ENCODE results near the gene KIF26B. TPM values are rescaled to one million over a fixed set of nuclear protein-coding genes. Genes with fewer than 3 reads are reported as not detected.

KIF26B gene
- total and polyA plus RNA-seq, 8 donors: 0.15 to 3.2 (median 0.89) TPM; not detected in 1

DNA sequence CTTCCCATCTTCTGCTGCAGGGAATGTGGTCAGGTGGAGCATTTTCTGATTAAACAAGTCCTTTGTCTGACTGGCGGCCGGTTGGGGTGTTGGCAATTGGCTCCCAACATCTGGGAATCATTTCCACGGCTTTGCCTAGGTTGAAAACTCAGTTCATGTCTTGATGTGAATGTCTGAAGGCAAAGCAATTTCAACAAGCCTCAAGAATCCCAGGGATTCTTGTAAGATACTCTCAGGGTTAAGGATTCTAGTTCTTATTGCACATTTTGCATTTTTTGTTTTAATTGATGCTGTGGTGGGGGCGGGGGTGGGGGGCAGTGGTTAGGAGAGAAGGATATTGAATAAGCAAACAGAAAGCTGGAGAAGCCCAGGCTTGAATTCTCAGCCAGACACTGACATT lies 273.9 kb downstream of the KIF26B start:
- Histone ChIP-seq H3K27ac (no peak overlapping the region), H3K4me3 (no peak overlapping the region), H3K27me3 (no peaks in the 10 kb centered on the region), H3K36me3 (no peaks in the 10 kb centered on the region), H3K9me3 (no peaks in the 10 kb centered on the region), H3K4me1 (no peaks in the 10 kb centered on the region)
- TF ChIP-seq POLR2A (IDR thresholded peaks at IDR 0.05) (no peak), EP300 (IDR thresholded peaks at IDR 0.05) (no peak), POLR2AphosphoS5 (IDR thresholded peaks at IDR 0.05) (no peak)
- TF ChIP-seq, protein P1, sequence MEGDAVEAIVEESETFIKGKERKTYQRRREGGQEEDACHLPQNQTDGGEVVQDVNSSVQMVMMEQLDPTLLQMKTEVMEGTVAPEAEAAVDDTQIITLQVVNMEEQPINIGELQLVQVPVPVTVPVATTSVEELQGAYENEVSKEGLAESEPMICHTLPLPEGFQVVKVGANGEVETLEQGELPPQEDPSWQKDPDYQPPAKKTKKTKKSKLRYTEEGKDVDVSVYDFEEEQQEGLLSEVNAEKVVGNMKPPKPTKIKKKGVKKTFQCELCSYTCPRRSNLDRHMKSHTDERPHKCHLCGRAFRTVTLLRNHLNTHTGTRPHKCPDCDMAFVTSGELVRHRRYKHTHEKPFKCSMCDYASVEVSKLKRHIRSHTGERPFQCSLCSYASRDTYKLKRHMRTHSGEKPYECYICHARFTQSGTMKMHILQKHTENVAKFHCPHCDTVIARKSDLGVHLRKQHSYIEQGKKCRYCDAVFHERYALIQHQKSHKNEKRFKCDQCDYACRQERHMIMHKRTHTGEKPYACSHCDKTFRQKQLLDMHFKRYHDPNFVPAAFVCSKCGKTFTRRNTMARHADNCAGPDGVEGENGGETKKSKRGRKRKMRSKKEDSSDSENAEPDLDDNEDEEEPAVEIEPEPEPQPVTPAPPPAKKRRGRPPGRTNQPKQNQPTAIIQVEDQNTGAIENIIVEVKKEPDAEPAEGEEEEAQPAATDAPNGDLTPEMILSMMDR (IDR thresholded peaks at IDR 0.05): no peak
- WGBS, 5 donors: 69 to 80% (median 72%) methylated on average over 4 of the region's 4 CpGs
- intact Hi-C loops (cut with DNase I; ENCODE audit: low total_unique reads): no loop called here
- no peak for DNase-seq

DNA sequence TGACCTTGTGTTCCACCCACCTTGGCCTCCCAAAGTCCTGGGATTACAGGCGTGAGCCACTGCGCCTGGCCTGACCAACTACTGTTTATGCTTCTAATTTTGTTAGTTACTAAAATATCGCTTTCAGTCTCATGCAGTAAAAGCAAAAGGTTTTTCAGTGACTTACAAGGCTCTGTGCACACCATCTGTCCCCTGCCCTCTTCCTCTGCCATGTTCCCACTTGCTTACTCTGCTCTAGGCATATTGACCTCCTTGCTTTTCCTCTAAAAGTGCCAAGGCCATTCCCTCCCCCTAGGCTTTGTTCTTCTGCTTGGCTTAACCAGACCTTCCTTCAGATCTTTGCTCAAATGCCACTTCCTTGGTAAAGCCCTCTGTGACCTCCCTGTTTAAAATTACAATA lies 276.9 kb downstream of the KIF26B start:
- intact Hi-C loops (cut with DNase I; ENCODE audit: low total_unique reads): no loop called here
- Histone ChIP-seq H3K4me3 (no peak overlapping the region), H3K36me3 (no peaks in the 10 kb centered on the region), H3K4me1 (no peaks in the 10 kb centered on the region), H3K27me3 (no peaks in the 10 kb centered on the region), H3K9me3 (no peaks in the 10 kb centered on the region), H3K27ac (no peak overlapping the region)
- no peak for DNase-seq
- TF ChIP-seq, protein P1 (IDR thresholded peaks at IDR 0.05): no peak
- WGBS, 5 donors: 84 to 97% (median 94%) methylated on average over 3 of the region's 3 CpGs

DNA sequence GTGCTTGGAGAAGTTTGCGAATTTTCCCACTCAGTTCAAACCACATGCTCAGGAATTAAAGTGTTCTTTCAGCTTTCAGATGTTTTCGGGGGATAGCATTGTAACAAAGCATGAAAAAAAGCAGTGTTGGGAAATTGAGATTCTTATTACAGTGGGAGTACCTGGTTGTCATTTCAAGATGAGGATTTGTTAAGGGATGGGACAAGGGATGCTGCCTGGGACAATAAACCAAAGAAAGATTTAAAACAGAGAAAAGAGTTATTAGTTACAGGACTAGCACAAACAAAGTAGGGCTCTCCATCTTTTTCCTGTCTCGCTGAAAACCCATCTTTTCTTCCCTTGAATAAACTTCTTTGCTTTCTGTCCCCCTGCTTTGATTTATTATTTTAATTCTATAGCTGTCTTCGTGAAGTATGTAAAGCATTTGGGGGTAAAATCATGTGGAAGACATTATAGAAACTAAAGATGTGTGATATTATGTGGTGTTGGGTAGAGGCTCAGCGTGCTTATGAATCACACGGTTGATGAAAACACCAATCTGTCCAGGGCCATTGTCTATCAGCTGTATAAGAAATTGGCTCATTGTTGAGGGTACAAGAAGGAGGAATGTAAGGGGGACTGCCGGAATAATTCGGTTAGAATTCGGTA lies 277.6 kb downstream of the KIF26B start:
- no peaks in the 10 kb centered on the region for H3K36me3 ChIP-seq
- WGBS, 5 donors: 84 to 87% (median 85%) methylated on average over 8 to 9 of the region's 9 CpGs
- no peaks in the 10 kb centered on the region for H3K9me3 ChIP-seq
- H3K27me3 ChIP-seq: no peaks in the 10 kb centered on the region
- TF ChIP-seq POLR2A (IDR thresholded peaks at IDR 0.05): no peak
- no peak for TF ChIP-seq POLR2AphosphoS5 (IDR thresholded peaks at IDR 0.05)
- no peak for TF ChIP-seq EP300 (IDR thresholded peaks at IDR 0.05)
- TF ChIP-seq, protein P1 (IDR thresholded peaks at IDR 0.05): no peak
- H3K4me1 ChIP-seq: no peaks in the 10 kb centered on the region
- H3K27ac ChIP-seq: no peak overlapping the region
- no peak overlapping the region for H3K4me3 ChIP-seq
- intact Hi-C loops (cut with DNase I; ENCODE audit: low total_unique reads): no loop called here
- no peak for DNase-seq

DNA sequence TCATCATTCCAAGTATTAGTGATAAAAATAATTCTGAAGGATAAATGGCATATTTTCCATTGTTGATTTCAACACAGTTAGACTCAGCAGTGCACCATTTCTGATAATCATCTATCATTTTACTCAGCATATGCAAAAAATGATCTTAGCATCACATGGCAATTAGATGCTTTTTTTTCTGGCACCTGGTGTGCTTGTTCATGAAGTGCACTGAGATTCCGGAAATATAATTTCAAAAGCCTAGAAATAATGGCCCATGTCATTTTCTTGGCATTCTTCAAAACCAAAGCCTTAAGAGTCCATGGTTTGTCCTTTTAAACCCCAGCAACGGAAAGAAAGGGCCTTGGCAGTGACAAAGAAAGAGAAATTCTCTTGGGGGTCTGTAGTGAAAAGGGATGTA lies 278.8 kb downstream of the KIF26B start:
- Histone ChIP-seq H3K27me3 (no peaks in the 10 kb centered on the region), H3K36me3 (no peaks in the 10 kb centered on the region), H3K4me3 (no peak overlapping the region), H3K9me3 (no peaks in the 10 kb centered on the region), H3K27ac (no peak overlapping the region), H3K4me1 (no peaks in the 10 kb centered on the region)
- TF ChIP-seq POLR2A (IDR thresholded peaks at IDR 0.05) (no peak), POLR2AphosphoS5 (IDR thresholded peaks at IDR 0.05) (no peak), EP300 (IDR thresholded peaks at IDR 0.05) (no peak)
- TF ChIP-seq, protein P1 (IDR thresholded peaks at IDR 0.05): no peak
- WGBS, 5 donors: 26 to 70% (median 36%) methylated on average over 2 of the region's 2 CpGs
- no peak for DNase-seq
- intact Hi-C loops (cut with DNase I; ENCODE audit: low total_unique reads): no loop called here

All from stomach (tissue), 9 donors.